K562 (cell line): ENCODE measurements around the gene CCR7.

Experiments used
- CEBPB ChIP-seq: fragments of 450-650 bp; IDR thresholded peaks from 2 replicates; pipeline ENCODE4 v1.6.1; 2016; ENCODE audit warnings: missing genetic modification characterization, missing compliant biosample characterization
- EZH2 ChIP-seq: IDR thresholded peaks from 2 replicates; pipeline ENCODE4 v1.6.1; 2012; ENCODE audit warnings: low read depth, mild to moderate bottlenecking, inconsistent platforms, low read length, borderline replicate concordance
- FOXJ3 ChIP-seq: sonication (generic); formaldehyde crosslinking; IDR thresholded peaks from 2 replicates; pipeline ENCODE4 v1.4.0; 2020; ENCODE audit warnings: mild to moderate bottlenecking, missing genetic modification reagents
- POLR2A ChIP-seq: fragments of 450-650 bp; conservative IDR thresholded peaks from 2 replicates; pipeline ENCODE4 v1.6.1; 2016

DNA sequence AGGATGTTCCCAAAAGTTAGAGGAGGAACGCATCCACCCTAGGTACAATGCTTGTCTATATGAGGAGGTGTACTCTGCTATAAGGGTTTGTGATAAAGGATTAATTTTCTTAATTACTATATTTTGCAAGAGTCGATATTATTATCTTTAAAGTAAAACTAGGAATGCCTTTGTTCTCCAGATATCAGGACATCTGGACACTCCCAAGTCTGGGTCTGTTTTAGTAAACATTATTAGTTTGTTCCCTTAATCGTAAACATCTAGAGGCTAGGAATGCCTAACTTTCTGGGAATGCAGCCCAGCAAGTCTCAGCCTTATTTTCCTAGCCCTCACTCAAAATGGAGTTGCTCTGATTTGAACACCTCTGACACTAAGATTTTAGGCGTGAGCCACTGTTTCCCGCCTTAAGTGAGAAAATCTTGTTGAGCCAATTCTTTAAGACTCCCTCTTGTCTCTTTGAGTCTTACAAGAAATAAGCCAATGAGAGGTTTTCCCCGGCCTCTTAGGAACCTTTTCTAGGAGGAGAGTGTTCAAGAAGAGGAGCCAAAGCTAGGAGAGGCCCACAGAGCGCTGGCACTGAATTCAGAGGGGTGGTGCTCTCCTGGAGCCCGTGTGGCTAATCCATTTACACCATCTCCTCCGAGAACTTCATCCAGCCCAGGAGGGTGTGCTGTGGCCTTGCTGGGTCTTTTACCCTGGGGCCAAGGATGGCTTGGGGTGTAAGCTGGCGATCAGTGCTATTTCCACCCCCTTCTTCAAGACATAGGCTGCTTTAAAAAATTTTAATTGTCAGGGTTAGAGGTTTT is 41.5 kb upstream of the CCR7 start:
- TF ChIP-seq EZH2 (no peak), POLR2A (no peak), FOXJ3 (CRISPR knock-in tag) (no peak), CEBPB (tag) (no peak)
